Measurements from ENCODE around the gene PLD5. TPM values are rescaled to one million over a fixed set of nuclear protein-coding genes. Genes with fewer than 3 reads are reported as not detected.

The PLD5 gene
- polyA plus RNA-seq, 1 of the 3 experiments (the other 2 are of a cell fraction), result 0.08 TPM

- H3K27me3 ChIP-seq (ENCODE audit: insufficient read depth), result no peaks in the 10 kb centered on the region
- CTCF ChIA-PET, result interaction anchor here (1.3 to 1.5 kb wide), 2 partner anchors 11 to 44 kb away, joined by 3 read pairs; no protein-coding TSS in a partner anchor
- H4K20me1 ChIP-seq (ENCODE audit: insufficient read depth), result no peaks in the 10 kb centered on the region
- TF ChIP-seq USF1 (IDR thresholded peaks at IDR 0.05; ENCODE audit: borderline replicate concordance, low read depth) (no peak), EZH2phosphoT487 (IDR thresholded peaks at IDR 0.05; ENCODE audit: borderline replicate concordance, low read depth) (no peak), ZBTB33 (IDR thresholded peaks at IDR 0.05; ENCODE audit: borderline replicate concordance, low read depth) (no peak), SMC3 (IDR thresholded peaks at IDR 0.05; ENCODE audit: low read depth, low read length) (no peak), POLR2AphosphoS5 (IDR thresholded peaks at IDR 0.05; ENCODE audit: low read depth, low read length) (no peak), RAD21 (IDR thresholded peaks at IDR 0.05; ENCODE audit: low read length) (no peak), FOXM1 (IDR thresholded peaks at IDR 0.05; ENCODE audit: low read depth) (no peak), NRF1 (IDR thresholded peaks at IDR 0.05; ENCODE audit: low read depth, low read length) (no peak), MEF2A (IDR thresholded peaks at IDR 0.05; ENCODE audit: borderline replicate concordance, low read depth) (no peak)
- no peak for DNase-seq
- no peaks in the 10 kb centered on the region for H3F3A ChIP-seq (replicated peaks; ENCODE audit: insufficient read depth)
- H3K9ac ChIP-seq, result no peak overlapping the region
- 21% methylated on average over 3 of the region's 3 CpGs for WGBS (ENCODE audit: low lambda C conversion rate)
- H3K79me2 ChIP-seq (ENCODE audit: insufficient read depth), result no peaks in the 10 kb centered on the region
- no peaks in the 10 kb centered on the region; a peak in 2 of 4 replicates for H3K4me1 ChIP-seq (ENCODE audit: control insufficient read depth in 1 of 2, insufficient read depth in 2 of 2, low read depth in 1 of 2, low read length in 1 of 2)
- H3K36me3 ChIP-seq (replicated peaks in 1 of 2; ENCODE audit: control insufficient read depth in 1 of 2, insufficient read depth in 2 of 2, low read length in 1 of 2), result no peaks in the 10 kb centered on the region
- no peak overlapping the region for H3K4me3 ChIP-seq (ENCODE audit: low read depth in 2 of 2, low read length in 1 of 2)
- peak overlapping the region in 1 of 2 experiments; percentile 68; a peak in 2 of 4 replicates for H3K27ac ChIP-seq (ENCODE audit: low read depth in 2 of 2, low read length in 1 of 2)
- H3K9me2 ChIP-seq, result no peaks in the 10 kb centered on the region
- POLR2A ChIA-PET, result no interaction called here
- H3K4me2 ChIP-seq, result no peak overlapping the region
- H3K9me3 ChIP-seq, result no peaks in the 10 kb centered on the region
- H2AFZ ChIP-seq (ENCODE audit: low read depth), result no peak overlapping the region
Measured at GRCh38 chr1:242162140-242162539, 362.4 kb downstream of the PLD5 start.

- 16% methylated on average over 4 of the region's 4 CpGs for WGBS (ENCODE audit: low lambda C conversion rate)
- Histone ChIP-seq H3K4me2 (no peak overlapping the region), H3K4me3 (ENCODE audit: low read depth in 2 of 2, low read length in 1 of 2) (no peak overlapping the region), H3K79me2 (ENCODE audit: insufficient read depth) (no peaks in the 10 kb centered on the region), H4K20me1 (ENCODE audit: insufficient read depth) (no peaks in the 10 kb centered on the region), H3F3A (replicated peaks; ENCODE audit: insufficient read depth) (no peaks in the 10 kb centered on the region), H3K9me2 (no peaks in the 10 kb centered on the region), H3K9ac (no peak overlapping the region), H3K27me3 (ENCODE audit: insufficient read depth) (no peaks in the 10 kb centered on the region), H3K36me3 (replicated peaks in 1 of 2; ENCODE audit: control insufficient read depth in 1 of 2, insufficient read depth in 2 of 2, low read length in 1 of 2) (no peaks in the 10 kb centered on the region), H3K9me3 (no peaks in the 10 kb centered on the region), H3K27ac (ENCODE audit: low read depth in 2 of 2, low read length in 1 of 2) (no peak overlapping the region), H2AFZ (ENCODE audit: low read depth) (no peak overlapping the region), H3K4me1 (ENCODE audit: control insufficient read depth in 1 of 2, insufficient read depth in 2 of 2, low read depth in 1 of 2, low read length in 1 of 2) (no peaks in the 10 kb centered on the region)
- DNase-seq, result no peak
- POLR2A ChIA-PET, result no interaction called here
- TF ChIP-seq REST (IDR thresholded peaks at IDR 0.05; ENCODE audit: low read depth, low read length) (no peak), FOXJ3 (CRISPR knock-in tag; IDR thresholded peaks at IDR 0.05) (no peak), ZBTB33 (IDR thresholded peaks at IDR 0.05; ENCODE audit: borderline replicate concordance, low read depth) (no peak), GATA2 (CRISPR knock-in tag; IDR thresholded peaks at IDR 0.05) (no peak), TEAD4 (IDR thresholded peaks at IDR 0.05; ENCODE audit: borderline replicate concordance, insufficient read depth) (no peak), CHD2 (IDR thresholded peaks at IDR 0.05; ENCODE audit: low read length, partially characterized antibody) (no peak)
- CTCF ChIA-PET, result interaction anchor here (0.5 to 1.0 kb wide), 3 partner anchors 22 to 48 kb away, joined by 3 read pairs; no protein-coding TSS in a partner anchor
Measured at GRCh38 chr1:242147096-242147976, 377.2 kb downstream of the PLD5 start.
